Natural killer cell (primary cell): ENCODE results near the gene ASGR2. TPM values are rescaled to one million over a fixed set of nuclear protein-coding genes. Genes with fewer than 3 reads are reported as not detected.
A peak's percentile ranks its signal among the peaks of the same experiment; 100 is the strongest.

Source experiments
- ATAC-seq, 3 donors: fragments of 150-1000 bp in 2 of 3; fragments of 200-7000 bp in 1 of 3; cut with Tn5 transposase; 1 replicate in 1 of 3; 2 replicates in 2 of 3; pipeline ENCODE4 v1.10.0; 2021; ENCODE audit warnings: mild to moderate bottlenecking in 2 of 3, moderate library complexity in 2 of 3
- DNase-seq, 2 donors: peaks; one replicate each; pipeline versions ENCODE4 v3.0.0 to v3.0.0-alpha.2; 2013 to 2021; ENCODE audit warnings: mixed read lengths in 1 of 2
- H3K27ac ChIP-seq: one replicate; pipeline ENCODE4 v1.5.1; 2013; ENCODE audit warnings: mild to moderate bottlenecking, low read length
- H3K27me3 ChIP-seq: one replicate; pipeline ENCODE4 v1.6.1; 2013; ENCODE audit warnings: low read length; ENCODE audit not compliant: control insufficient read depth, insufficient read depth
- H3K36me3 ChIP-seq: one replicate; pipeline ENCODE4 v1.6.1; 2013; ENCODE audit warnings: low read length; ENCODE audit not compliant: control insufficient read depth, insufficient read depth
- H3K4me1 ChIP-seq: one replicate; pipeline ENCODE4 v1.6.1; 2013; ENCODE audit warnings: low read length; ENCODE audit not compliant: control insufficient read depth, insufficient read depth
- H3K4me3 ChIP-seq: one replicate; pipeline ENCODE4 v1.5.1; 2013; ENCODE audit warnings: low read length
- H3K9me3 ChIP-seq: one replicate; pipeline ENCODE4 v1.6.1; 2013; ENCODE audit warnings: low read length; ENCODE audit not compliant: control insufficient read depth, insufficient read depth
- H3K27ac Mint-ChIP-seq, 2 donors: one replicate each; pipeline ENCODE4 v1.8.0; 2022; ENCODE audit warnings: mild to moderate bottlenecking in 2 of 2, mixed read lengths in 2 of 2, moderate library complexity in 1 of 2
- H3K27me3 Mint-ChIP-seq, 2 donors: one replicate each; pipeline ENCODE4 v1.8.0; 2022; ENCODE audit warnings: low read depth in 2 of 2, mixed read lengths in 2 of 2
- H3K36me3 Mint-ChIP-seq: one replicate; pipeline ENCODE4 v1.8.0; 2022; ENCODE audit warnings: mixed read lengths
- H3K4me1 Mint-ChIP-seq, 2 donors: one replicate each; pipeline ENCODE4 v1.8.0; 2022; ENCODE audit warnings: mixed read lengths in 2 of 2
- H3K4me3 Mint-ChIP-seq: one replicate; pipeline ENCODE4 v1.8.0; 2022; ENCODE audit warnings: mild to moderate bottlenecking, moderate library complexity, mixed read lengths
- H3K9me3 Mint-ChIP-seq, 2 donors: one replicate each; pipeline ENCODE4 v1.8.0; 2022; ENCODE audit warnings: mixed read lengths in 2 of 2
- CTCF ChIP-seq: fragments of 200-600 bp; IDR thresholded peaks from one replicate; pipeline ENCODE4 v1.8.0; 2022; ENCODE audit warnings: antibody characterized with exemption
- WGBS: methylation state at CpG from one replicate; pipeline ENCODE4 v1.1.7; 2013; ENCODE audit warnings: missing lambda C conversion rate; ENCODE audit not compliant: insufficient coverage; 5-methylcytosine and 5-hydroxymethylcytosine counted together
- intact Hi-C: fragments of 100-400 bp; cut with micrococcal nuclease; formaldehyde crosslinking; loops from one replicate; pipeline ENCODE4 v1.14.2; 2022
- total RNA-seq, 4 donors: library from RNA; stranded (reverse); fragments of 120-200 nt in 1 of 4; gene quantifications; one replicate each; pipeline versions ENCODE4 v1.2.3 to v1.2.4, GENCODE V29; 2013 to 2022

The ASGR2 gene
- total RNA-seq, 3 donors from 2014 or later (not counting 1 experiment from before 2014, with no cell fraction given): 0.88 to 2.3 TPM; not detected in 1

DNA sequence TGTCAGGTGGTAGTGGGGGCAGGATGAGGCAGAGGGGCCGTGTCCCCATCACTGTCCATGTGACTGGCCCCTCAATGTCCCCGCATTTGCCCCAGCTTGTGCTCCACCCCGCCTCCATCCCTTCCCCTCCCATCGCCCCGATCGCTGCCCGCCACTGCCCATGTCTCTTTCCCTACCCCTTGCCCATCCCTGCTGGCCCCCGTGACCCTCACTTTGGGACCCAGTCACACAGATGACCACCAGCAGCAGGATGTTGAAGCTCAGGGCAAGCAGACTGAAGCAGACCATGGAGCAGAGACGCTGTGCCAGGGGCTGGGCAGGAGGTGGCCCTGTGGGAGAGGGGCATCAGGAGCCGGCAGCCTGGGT, 6.1 kb downstream of the ASGR2 start:
- Mint-ChIP-seq H3K27ac (no peak overlapping the region), H3K9me3 (no peaks in the 10 kb centered on the region), H3K4me1 (peaks cover 15 to 25% of the 10 kb centered on the region in 2 donors), H3K36me3 (no peaks in the 10 kb centered on the region), H3K4me3 (no peak overlapping the region), H3K27me3 (peaks cover 0 to 4% of the 10 kb centered on the region in 2 donors)
- H3K27ac ChIP-seq: no peak overlapping the region
- ATAC-seq (no peak), DNase-seq (no peak)
- 85% methylated on average over 10 of the region's 10 CpGs for WGBS
- no peak overlapping the region for H3K4me3 ChIP-seq
- H3K36me3 ChIP-seq: no peaks in the 10 kb centered on the region
- no peak for TF ChIP-seq CTCF
- H3K9me3 ChIP-seq: no peaks in the 10 kb centered on the region
- peaks cover 16% of the 10 kb centered on the region for H3K4me1 ChIP-seq
- intact Hi-C loops: no loop called here
- no peaks in the 10 kb centered on the region for H3K27me3 ChIP-seq

GRCh38 chr17:7107795-7108559, 6.6 kb downstream of the ASGR2 start:
- Mint-ChIP-seq H3K27ac (no peak overlapping the region), H3K27me3 (peaks cover 0 to 4% of the 10 kb centered on the region in 2 donors), H3K4me3 (no peak overlapping the region), H3K4me1 (peaks cover 15 to 25% of the 10 kb centered on the region in 2 donors), H3K9me3 (no peaks in the 10 kb centered on the region), H3K36me3 (no peaks in the 10 kb centered on the region)
- Histone ChIP-seq H3K36me3 (no peaks in the 10 kb centered on the region), H3K4me1 (peaks cover 16% of the 10 kb centered on the region), H3K27me3 (no peaks in the 10 kb centered on the region), H3K4me3 (no peak overlapping the region), H3K9me3 (no peaks in the 10 kb centered on the region), H3K27ac (no peak overlapping the region)
- 91% methylated on average over 32 of the region's 32 CpGs for WGBS
- TF ChIP-seq CTCF: no peak
- DNase-seq: no peak
- intact Hi-C loops: no loop called here
- no peak for ATAC-seq

GRCh38 chr17:7107012-7107754, 7.4 kb downstream of the ASGR2 start:
- DNase-seq: no peak
- WGBS: 84% methylated on average over 20 of the region's 20 CpGs
- peak in 1 of 3 donors; percentile 40 for ATAC-seq
- H3K36me3 ChIP-seq: no peaks in the 10 kb centered on the region
- H3K4me1 ChIP-seq: peaks cover 16% of the 10 kb centered on the region
- H3K27me3 ChIP-seq: no peaks in the 10 kb centered on the region
- Mint-ChIP-seq H3K27me3 (peaks cover 4 to 5% of the 10 kb centered on the region in 2 donors), H3K27ac (no peak overlapping the region), H3K36me3 (no peaks in the 10 kb centered on the region), H3K4me3 (no peak overlapping the region), H3K4me1 (peaks cover 15 to 25% of the 10 kb centered on the region in 2 donors), H3K9me3 (no peaks in the 10 kb centered on the region)
- no peaks in the 10 kb centered on the region for H3K9me3 ChIP-seq
- intact Hi-C loops: no loop called here
- H3K4me3 ChIP-seq: no peak overlapping the region
- no peak for TF ChIP-seq CTCF
- no peak overlapping the region for H3K27ac ChIP-seq
